SK-N-MC (cell line): ENCODE data around the gene EXT2.

Experiments
- DNase-seq: peaks from one replicate; pipeline ENCODE4 v3.0.0-alpha.2; 2011; ENCODE audit warnings: low read depth, low spot score
- H3K27ac ChIP-seq: fragments of 200-600 bp; sonication (generic); 2 replicates; pipeline ENCODE4 v1.5.1; 2016; ENCODE audit warnings: mixed run types
- H3K36me3 ChIP-seq: fragments of 200-600 bp; sonication (generic); 2 replicates; pipeline ENCODE4 v1.6.1; 2017; ENCODE audit warnings: antibody characterized with exemption, low read length, mixed read lengths; ENCODE audit not compliant: insufficient read depth
- H3K4me3 ChIP-seq: fragments of 200-600 bp; sonication (generic); 2 replicates; pipeline ENCODE4 v1.5.1; 2016
- H3K9ac ChIP-seq: fragments of 200-600 bp; sonication (generic); 2 replicates; pipeline ENCODE4 v1.8.0; 2017; ENCODE audit warnings: mixed run types, mixed read lengths; ENCODE audit not compliant: insufficient read length
- H3K9me3 ChIP-seq: fragments of 200-600 bp; sonication (generic); 2 replicates; pipeline ENCODE4 v1.6.1; 2017; ENCODE audit warnings: low read depth, mild to moderate bottlenecking, antibody characterized with exemption, low read length, moderate library complexity, mixed read lengths
- EZH2 ChIP-seq: fragments of 200-600 bp; sonication (generic); IDR thresholded peaks from one replicate; pipeline ENCODE4 v1.6.1; 2017; ENCODE audit warnings: antibody characterized with exemption
- FOXP2 ChIP-seq: optimal IDR thresholded peaks from 2 replicates; pipeline ENCODE3; 2011; ENCODE audit warnings: mild to moderate bottlenecking, moderate library complexity; ENCODE audit not compliant: insufficient read depth; ENCODE audit errors: extremely low read length, control extremely low read depth
- POLR2AphosphoS5 ChIP-seq: IDR thresholded peaks from 2 replicates; pipeline ENCODE4 v1.6.1; 2012; ENCODE audit warnings: mild to moderate bottlenecking, low read depth, low read length, borderline replicate concordance

EXT2 gene

DNA sequence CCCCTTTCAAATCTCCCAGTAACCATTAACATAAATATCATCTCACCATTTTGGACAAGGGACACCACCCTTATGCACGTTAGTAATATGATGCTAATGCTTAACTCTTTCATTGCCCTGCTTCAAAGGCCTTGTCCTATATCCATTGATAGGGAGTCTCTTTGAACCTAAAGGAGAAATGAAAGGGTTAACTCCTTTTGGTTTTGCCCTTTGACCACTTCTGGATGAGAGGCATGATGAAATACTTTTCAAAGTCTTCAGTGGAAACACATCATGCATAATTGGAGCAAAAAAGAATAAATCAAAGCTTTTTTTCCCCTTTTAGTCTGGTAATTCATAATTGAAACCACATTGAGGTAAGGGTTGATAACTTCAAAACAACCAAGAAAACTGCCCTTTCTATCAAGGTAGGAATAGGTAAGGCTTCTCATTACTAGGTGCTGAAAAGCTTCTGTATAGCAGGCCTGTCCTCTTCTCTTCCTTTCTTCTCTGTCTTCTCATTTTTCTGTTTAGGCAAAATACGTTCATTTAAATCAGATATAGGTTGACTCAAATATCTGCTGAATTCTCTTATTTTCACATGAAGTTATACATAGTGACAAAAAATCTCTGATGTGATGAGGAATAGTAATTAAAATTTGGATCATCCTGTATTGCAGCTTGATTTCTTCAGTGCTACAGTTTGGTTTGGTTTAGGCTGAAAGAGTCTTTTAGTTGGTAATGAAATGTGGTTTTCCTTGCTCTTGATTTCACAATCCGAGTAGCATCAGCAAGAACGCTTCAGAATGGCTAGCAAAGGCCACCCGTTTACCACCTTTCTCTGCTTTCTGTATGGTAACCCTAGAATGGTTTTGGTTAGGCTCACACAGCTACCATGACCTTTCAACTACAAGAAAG, 94.8 kb downstream of the EXT2 start:
- Histone ChIP-seq H3K27ac (peak overlapping the region; percentile 97), H3K36me3 (peaks cover 29% of the 10 kb centered on the region)
- TF ChIP-seq POLR2AphosphoS5 (no peak), FOXP2 (no peak), EZH2 (no peak)

GRCh38 chr11:44190883-44191230, 95.4 kb downstream of the EXT2 start:
- H3K4me3 ChIP-seq: 0 out of 2 replicates have a peak overlapping the region, but pooled peaks have one; percentile 4
- TF ChIP-seq FOXP2: no peak
- no peak for TF ChIP-seq EZH2
- no peak for TF ChIP-seq POLR2AphosphoS5
- H3K27ac ChIP-seq: peak overlapping the region; percentile 97
- no peak for DNase-seq
- H3K36me3 ChIP-seq: peaks cover 29% of the 10 kb centered on the region
- H3K9ac ChIP-seq: no peak overlapping the region
- peaks cover 15% of the 10 kb centered on the region; the same call in 1 of the 2 replicates for H3K9me3 ChIP-seq

More for the DNA sequence above, 94.8 kb downstream of the EXT2 start:
- peaks cover 15% of the 10 kb centered on the region; the same call in 1 of the 2 replicates for H3K9me3 ChIP-seq
- peak overlapping the region; percentile 28 for H3K4me3 ChIP-seq
- no peak for DNase-seq
- H3K9ac ChIP-seq: peak overlapping the region; percentile 7

- H3K9me3 ChIP-seq: peaks cover 15% of the 10 kb centered on the region; the same call in 1 of the 2 replicates
- no peak overlapping the region for H3K4me3 ChIP-seq
- no peak for DNase-seq
- peaks cover 29% of the 10 kb centered on the region for H3K36me3 ChIP-seq
- H3K9ac ChIP-seq: no peak overlapping the region
- peak overlapping the region; percentile 97 for H3K27ac ChIP-seq
- TF ChIP-seq EZH2: no peak
- no peak for TF ChIP-seq FOXP2
- no peak for TF ChIP-seq POLR2AphosphoS5
Measured at GRCh38 chr11:44191322-44192016, 96.0 kb downstream of the EXT2 start.

DNA sequence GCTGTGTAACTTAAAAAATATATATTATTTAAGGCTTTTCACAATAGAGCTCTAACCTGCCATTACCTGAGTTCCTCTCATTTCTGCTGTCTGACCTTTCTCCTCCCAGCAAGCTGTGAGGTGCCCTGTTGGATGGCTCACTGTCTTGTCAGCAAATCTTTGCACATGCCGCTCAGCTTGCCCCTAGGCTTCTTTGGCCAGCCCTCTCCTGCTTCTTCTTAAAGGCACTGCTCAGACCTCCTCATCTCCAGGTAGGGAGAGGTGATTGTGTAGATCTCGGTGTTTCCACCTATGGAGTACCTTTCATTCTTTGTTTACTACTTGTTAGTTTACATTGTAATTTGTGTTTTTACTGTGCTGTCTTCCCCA, 96.5 kb downstream of the EXT2 start:
- peak overlapping the region; percentile 97 for H3K27ac ChIP-seq
- DNase-seq: no peak
- H3K9ac ChIP-seq: no peak overlapping the region
- TF ChIP-seq EZH2 (no peak), POLR2AphosphoS5 (no peak), FOXP2 (no peak)
- no peak overlapping the region for H3K4me3 ChIP-seq
- H3K36me3 ChIP-seq: peaks cover 29% of the 10 kb centered on the region
- H3K9me3 ChIP-seq: peaks cover 15% of the 10 kb centered on the region; the same call in 1 of the 2 replicates

- H3K27ac ChIP-seq: peak overlapping the region; percentile 97
- H3K36me3 ChIP-seq: peaks cover 29% of the 10 kb centered on the region
- peaks cover 15% of the 10 kb centered on the region; the same call in 1 of the 2 replicates for H3K9me3 ChIP-seq
- H3K4me3 ChIP-seq: no peak overlapping the region
- TF ChIP-seq POLR2AphosphoS5: no peak
- no peak for TF ChIP-seq FOXP2
- no peak for TF ChIP-seq EZH2
- DNase-seq: no peak
- no peak overlapping the region for H3K9ac ChIP-seq
Measured at GRCh38 chr11:44192462-44193100, 97.1 kb downstream of the EXT2 start.

GRCh38 chr11:44193856-44194255, 98.4 kb downstream of the EXT2 start:
- no peak for DNase-seq
- Histone ChIP-seq H3K36me3 (peaks cover 21% of the 10 kb centered on the region), H3K4me3 (no peak overlapping the region), H3K9me3 (peaks cover 4% of the 10 kb centered on the region; the same call in 1 of the 2 replicates), H3K27ac (no peak overlapping the region), H3K9ac (no peak overlapping the region)
- TF ChIP-seq POLR2AphosphoS5 (no peak), FOXP2 (no peak), EZH2 (no peak)

DNA sequence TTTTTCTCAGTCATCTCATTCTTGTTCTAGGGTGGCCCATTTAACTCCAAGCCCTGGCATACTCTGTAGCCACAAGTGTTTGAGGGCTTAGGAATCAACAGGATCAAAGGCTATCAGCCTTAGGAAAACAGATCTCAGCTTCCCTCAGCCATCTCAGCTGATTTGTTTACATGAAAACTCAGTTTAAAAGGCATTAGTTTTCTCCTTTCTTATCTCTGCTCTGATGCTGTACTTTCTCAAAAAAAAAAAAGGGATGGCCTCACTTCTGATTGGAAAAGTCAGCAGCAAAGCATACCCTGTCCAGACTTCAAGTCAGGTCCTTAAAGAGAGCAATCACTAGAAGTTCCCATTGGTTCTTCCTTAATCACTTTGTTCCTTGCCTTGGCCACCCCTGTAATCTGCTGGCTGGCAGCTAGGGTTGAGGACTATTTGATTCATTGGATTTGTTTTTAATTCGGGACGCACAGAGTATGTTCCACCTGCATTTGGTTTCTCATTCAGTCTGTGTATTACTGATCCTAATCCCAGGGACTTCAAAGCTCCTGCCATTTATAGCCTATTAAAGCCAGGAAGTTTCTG, 102.8 kb downstream of the EXT2 start:
- Histone ChIP-seq H3K27ac (no peak overlapping the region), H3K9ac (no peak overlapping the region), H3K4me3 (no peak overlapping the region), H3K36me3 (peaks cover 12% of the 10 kb centered on the region), H3K9me3 (no peaks in the 10 kb centered on the region)
- DNase-seq: no peak
- no peak for TF ChIP-seq POLR2AphosphoS5
- no peak for TF ChIP-seq FOXP2
- TF ChIP-seq EZH2: no peak
